HepG2 (cell line): ENCODE results near the gene HECTD1. TPM values are rescaled to one million over a fixed set of nuclear protein-coding genes. Genes with fewer than 3 reads are reported as not detected.
A peak's percentile ranks its signal among the peaks of the same experiment; 100 is the strongest.

Experiments
- ATAD3A ChIP-seq: sonication (generic); formaldehyde crosslinking; IDR thresholded peaks from 2 replicates; pipeline ENCODE4 v1.4.0; 2020; ENCODE audit warnings: missing genetic modification reagents
- CHD4 ChIP-seq: fragments of 200-600 bp; sonication (generic); IDR thresholded peaks from 2 replicates; pipeline ENCODE4 v1.7.0; 2017; ENCODE audit warnings: mild to moderate bottlenecking, low read length, borderline replicate concordance
- HES4 ChIP-seq: sonication (generic); formaldehyde crosslinking; IDR thresholded peaks from 2 replicates; pipeline ENCODE4 v1.9.0; 2021; ENCODE audit warnings: mild to moderate bottlenecking, missing genetic modification reagents, borderline replicate concordance
- HNRNPH1 ChIP-seq: fragments of 200-400 bp; formaldehyde crosslinking; optimal IDR thresholded peaks from 2 replicates; pipeline ENCODE3; 2017; ENCODE audit warnings: mild to moderate bottlenecking, low read depth, low read length
- IRX3 ChIP-seq: sonication (generic); formaldehyde crosslinking; IDR thresholded peaks from 2 replicates; pipeline ENCODE4 v1.8.1; 2023; ENCODE audit warnings: mild to moderate bottlenecking, low read depth, missing genetic modification reagents, borderline replicate concordance
- KAT7 ChIP-seq: IDR thresholded peaks from 2 replicates; pipeline ENCODE4 v1.6.1; 2018; ENCODE audit warnings: borderline replicate concordance, missing compliant biosample characterization
- MIER3 ChIP-seq: IDR thresholded peaks from 2 replicates; pipeline ENCODE4 v1.6.1; 2016; ENCODE audit warnings: missing compliant biosample characterization, borderline replicate concordance
- REST ChIP-seq, 2 experiments: IDR thresholded peaks; 2 replicates each; pipeline ENCODE4 v1.6.1; 2011 to 2012; ENCODE audit warnings: low read length in 2 of 2, borderline replicate concordance in 1 of 2, low read depth in 1 of 2, mild to moderate bottlenecking in 1 of 2, moderate library complexity in 1 of 2
- RXRA ChIP-seq: sonication (generic); formaldehyde crosslinking; IDR thresholded peaks from 2 replicates; pipeline ENCODE4 v1.5.1; 2020; ENCODE audit warnings: missing genetic modification reagents
- SOX6 ChIP-seq, 2 experiments: fragments of 450-650 bp in 1 of 2; sonication (generic) in 1 of 2; formaldehyde crosslinking in 1 of 2; IDR thresholded peaks; 2 replicates each; pipeline versions ENCODE4 v1.4.0 to v1.6.1; 2017 to 2020; ENCODE audit warnings: antibody characterized with exemption in 1 of 2, mild to moderate bottlenecking in 1 of 2, missing genetic modification reagents in 1 of 2
- TEAD2 ChIP-seq: sonication (generic); formaldehyde crosslinking; IDR thresholded peaks from 2 replicates; pipeline ENCODE4 v1.9.0; 2021; ENCODE audit warnings: missing genetic modification reagents
- ZBTB7B ChIP-seq: sonication (generic); formaldehyde crosslinking; IDR thresholded peaks from 2 replicates; pipeline ENCODE4 v1.4.0; 2020; ENCODE audit warnings: missing genetic modification reagents
- ZFP41 ChIP-seq: sonication (generic); formaldehyde crosslinking; IDR thresholded peaks from 2 replicates; pipeline ENCODE4 v1.4.0; 2020; ENCODE audit warnings: mild to moderate bottlenecking, missing genetic modification reagents, borderline replicate concordance
- ZFP62 ChIP-seq: sonication (generic); formaldehyde crosslinking; IDR thresholded peaks from 2 replicates; pipeline ENCODE4 v1.4.0; 2020; ENCODE audit warnings: missing genetic modification reagents
- ZNF274 ChIP-seq: sonication (generic); formaldehyde crosslinking; IDR thresholded peaks from 2 replicates; pipeline ENCODE4 v1.5.1; 2020; ENCODE audit warnings: mild to moderate bottlenecking, missing genetic modification reagents
- ZNF740 ChIP-seq: sonication (generic); formaldehyde crosslinking; IDR thresholded peaks from 2 replicates; pipeline ENCODE4 v1.4.0; 2020; ENCODE audit warnings: missing genetic modification reagents
- ZNF768 ChIP-seq: sonication (generic); formaldehyde crosslinking; IDR thresholded peaks from 2 replicates; pipeline ENCODE4 v1.4.0; 2020; ENCODE audit warnings: missing genetic modification reagents
- ZNF788 ChIP-seq: sonication (generic); formaldehyde crosslinking; IDR thresholded peaks from 2 replicates; pipeline ENCODE4 v1.5.0; 2020; ENCODE audit warnings: mild to moderate bottlenecking, missing genetic modification reagents, borderline replicate concordance
- ZNF878 ChIP-seq: sonication (generic); formaldehyde crosslinking; IDR thresholded peaks from 2 replicates; pipeline ENCODE4 v1.8.1; 2023; ENCODE audit warnings: mild to moderate bottlenecking, missing genetic modification reagents, moderate library complexity
- ZSCAN9 ChIP-seq: IDR thresholded peaks from 2 replicates; pipeline ENCODE4 v1.6.1; 2016; ENCODE audit warnings: borderline replicate concordance
- polyA plus RNA-seq, 8 experiments: library from polyadenylated mRNA; depleted of rRNA in 3 of 8; stranded (reverse) in 7 of 8; unstranded in 1 of 8; fragments of >200 nt; fragmentation: Illumina TruSeq in 4 of 8; extraction: Trizol in 4 of 8; gene quantifications; 2 replicates each; pipeline versions ENCODE4 v1.2.1 to v1.2.3, GENCODE V29; 2011 to 2016; ENCODE audit warnings: low read depth in 4 of 8, missing spikeins in 1 of 8, mixed read lengths in 1 of 8; ENCODE audit not compliant: insufficient read depth in 1 of 8
- total RNA-seq, 5 experiments: library from RNA; depleted of rRNA; stranded (reverse); fragments of >200 nt; fragmentation: Illumina TruSeq; extraction: Trizol; gene quantifications; 2 replicates each; pipeline ENCODE4 v1.2.3, GENCODE V29; 2016; ENCODE audit warnings: low read depth in 1 of 5
- TF ChIP-seq, protein P1 (sequence below): sonication (generic); formaldehyde crosslinking; IDR thresholded peaks from 2 replicates; pipeline ENCODE4 v1.4.0; 2020; ENCODE audit warnings: missing genetic modification reagents

The HECTD1 gene
- total and polyA plus RNA-seq, 2 of the 13 experiments (the other 11 are each of a cell fraction or from before 2014, with no cell fraction given): 312 to 560 TPM

DNA sequence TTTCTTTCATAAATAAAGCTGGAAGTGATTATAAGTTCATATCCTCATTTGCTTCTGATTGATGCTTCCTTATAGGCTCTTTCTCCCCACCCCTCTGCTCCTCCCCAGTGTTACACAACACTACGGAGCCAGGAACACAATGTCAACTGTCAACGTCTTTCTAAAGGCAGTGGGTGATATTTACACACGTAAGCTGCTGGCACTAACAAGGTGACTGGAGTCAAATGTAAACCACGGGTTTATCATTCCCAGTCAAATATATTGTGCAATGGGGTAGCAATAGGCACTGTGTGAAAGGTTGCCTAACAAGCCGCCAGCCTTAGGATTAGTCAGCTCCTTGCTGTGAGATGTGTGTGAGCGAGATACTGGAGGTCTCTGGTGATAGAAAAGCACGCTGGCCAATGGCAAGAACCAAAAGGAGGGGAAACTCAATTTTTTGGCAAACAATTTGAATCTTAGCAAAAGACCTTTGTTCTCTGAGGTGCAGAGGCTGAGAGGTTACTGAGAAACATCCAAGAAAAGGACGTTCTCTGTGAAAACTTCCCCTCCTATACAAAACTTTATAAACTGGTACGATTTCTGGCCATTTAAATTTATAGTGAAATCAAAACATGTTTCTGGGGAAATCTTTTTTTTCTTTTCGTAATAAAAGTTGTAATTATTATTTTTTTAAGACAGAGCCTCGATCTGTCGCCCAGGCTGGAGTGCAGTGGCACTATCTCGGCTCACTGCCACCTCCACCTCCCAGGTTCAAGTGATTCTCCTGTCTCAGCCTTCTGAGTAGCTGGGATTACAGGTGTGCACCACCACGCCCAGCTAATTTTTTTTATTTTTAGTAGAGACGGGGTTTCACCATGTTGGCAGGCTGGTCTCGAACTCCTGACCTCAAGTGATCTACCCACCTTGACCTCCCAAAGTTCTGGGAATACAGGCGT lies 22.3 kb upstream of the HECTD1 start (continued):
- TF ChIP-seq, protein P1, sequence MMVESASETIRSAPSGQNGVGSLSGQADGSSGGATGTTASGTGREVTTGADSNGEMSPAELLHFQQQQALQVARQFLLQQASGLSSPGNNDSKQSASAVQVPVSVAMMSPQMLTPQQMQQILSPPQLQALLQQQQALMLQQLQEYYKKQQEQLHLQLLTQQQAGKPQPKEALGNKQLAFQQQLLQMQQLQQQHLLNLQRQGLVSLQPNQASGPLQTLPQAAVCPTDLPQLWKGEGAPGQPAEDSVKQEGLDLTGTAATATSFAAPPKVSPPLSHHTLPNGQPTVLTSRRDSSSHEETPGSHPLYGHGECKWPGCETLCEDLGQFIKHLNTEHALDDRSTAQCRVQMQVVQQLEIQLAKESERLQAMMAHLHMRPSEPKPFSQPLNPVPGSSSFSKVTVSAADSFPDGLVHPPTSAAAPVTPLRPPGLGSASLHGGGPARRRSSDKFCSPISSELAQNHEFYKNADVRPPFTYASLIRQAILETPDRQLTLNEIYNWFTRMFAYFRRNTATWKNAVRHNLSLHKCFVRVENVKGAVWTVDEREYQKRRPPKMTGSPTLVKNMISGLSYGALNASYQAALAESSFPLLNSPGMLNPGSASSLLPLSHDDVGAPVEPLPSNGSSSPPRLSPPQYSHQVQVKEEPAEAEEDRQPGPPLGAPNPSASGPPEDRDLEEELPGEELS: peak; percentile 100
- TF ChIP-seq ZNF274 (CRISPR knock-in tag): peak; percentile 93; the same call in 1 of the 2 replicates
- TF ChIP-seq ATAD3A (CRISPR knock-in tag): no peak
- peak in 1 of 2 experiments; percentile 90; a peak in 2 of 4 replicates for TF ChIP-seq REST (IDR thresholded peaks at IDR 0.05; ENCODE audit: borderline replicate concordance in 1 of 2, low read depth in 1 of 2, low read length in 2 of 2)
- peak; percentile 78; the same call in 1 of the 2 replicates for TF ChIP-seq ZFP41 (CRISPR knock-in tag)
- TF ChIP-seq IRX3 (CRISPR knock-in tag): peak; percentile 87; the same call in 1 of the 2 replicates
- TF ChIP-seq ZNF740 (CRISPR knock-in tag): no peak; the same call in none of the 2 replicates
- TF ChIP-seq SOX6 (IDR thresholded peaks at IDR 0.05): no peak
- peak; percentile 100 for TF ChIP-seq SOX6 (CRISPR knock-in tag; IDR thresholded peaks at IDR 0.05)
- TF ChIP-seq ZNF878 (CRISPR knock-in tag): peak; percentile 100
- TF ChIP-seq CHD4: peak; percentile 68; the same call in 1 of the 2 replicates
- peak; percentile 100 for TF ChIP-seq RXRA (CRISPR knock-in tag)
- no peak for TF ChIP-seq HES4 (CRISPR knock-in tag)
- no peak for TF ChIP-seq HNRNPH1
- peak; percentile 40; the same call in 1 of the 2 replicates for TF ChIP-seq ZNF768 (CRISPR knock-in tag)
- TF ChIP-seq ZBTB7B (CRISPR knock-in tag): peak; percentile 100
- TF ChIP-seq ZFP62: 0 out of 2 replicates have a peak, but pooled peaks have one; percentile 68
- TF ChIP-seq ZNF788 (CRISPR knock-in tag): peak; percentile 100
- TF ChIP-seq MIER3 (CRISPR knock-in tag): peak; percentile 100
- TF ChIP-seq TEAD2 (CRISPR knock-in tag): no peak
- TF ChIP-seq KAT7 (CRISPR knock-in tag): peak; percentile 99
- peak; percentile 100 for TF ChIP-seq ZSCAN9 (CRISPR knock-in tag)
